Measurements from ENCODE around the gene NPC1.

The NPC1 gene

GRCh38 chr18:23545247-23545789 is 41.0 kb downstream of the NPC1 start:
- no peak for FAIRE-seq

- FAIRE-seq = no peak
Measured at GRCh38 chr18:23542461-23542860, 43.8 kb downstream of the NPC1 start.

GRCh38 chr18:23541349-23542093 is 44.8 kb downstream of the NPC1 start:
- FAIRE-seq = no peak

GRCh38 chr18:23540867-23541266 is 45.4 kb downstream of the NPC1 start:
- FAIRE-seq = no peak

- FAIRE-seq = no peak
Measured at GRCh38 chr18:23539911-23540525, 46.3 kb downstream of the NPC1 start.

GRCh38 chr18:23539296-23539695 is 47.0 kb downstream of the NPC1 start:
- FAIRE-seq = no peak

- FAIRE-seq = no peak
Measured at GRCh38 chr18:23538870-23539269, 47.4 kb downstream of the NPC1 start.

- no peak for FAIRE-seq
Measured at GRCh38 chr18:23538001-23538400, 48.3 kb downstream of the NPC1 start.

- FAIRE-seq = no peak
Measured at GRCh38 chr18:23537274-23537673, 49.0 kb downstream of the NPC1 start.

- FAIRE-seq = no peak
Measured at GRCh38 chr18:23536204-23536603, 50.1 kb downstream of the NPC1 start.

GRCh38 chr18:23534276-23534675 is 52.0 kb downstream of the NPC1 start:
- FAIRE-seq = no peak

- FAIRE-seq = no peak
Measured at GRCh38 chr18:23532848-23533247, 53.5 kb downstream of the NPC1 start.

GRCh38 chr18:23531912-23532311 is 54.4 kb downstream of the NPC1 start:
- no peak for FAIRE-seq

- no peak for FAIRE-seq
Measured at GRCh38 chr18:23530195-23530594, 56.1 kb downstream of the NPC1 start.

- no peak for FAIRE-seq
Measured at GRCh38 chr18:23529604-23530003, 56.7 kb downstream of the NPC1 start.

- no peak for FAIRE-seq
Measured at GRCh38 chr18:23528580-23529472, 57.5 kb downstream of the NPC1 start.

GRCh38 chr18:23526501-23527063 is 59.7 kb downstream of the NPC1 start:
- FAIRE-seq = no peak

- no peak for FAIRE-seq
Measured at GRCh38 chr18:23524213-23524707, 62.0 kb downstream of the NPC1 start.

GRCh38 chr18:23523429-23524212 is 62.7 kb downstream of the NPC1 start:
- no peak for FAIRE-seq

GRCh38 chr18:23521907-23522306 is 64.4 kb downstream of the NPC1 start:
- no peak for FAIRE-seq

- FAIRE-seq = no peak
Measured at GRCh38 chr18:23521271-23521670, 65.0 kb downstream of the NPC1 start.

GRCh38 chr18:23519734-23520133 is 66.6 kb downstream of the NPC1 start:
- no peak for FAIRE-seq

All from TTC549 (cell line).